ENCODE results near the gene RAB17. TPM values are rescaled to one million over a fixed set of nuclear protein-coding genes. Genes with fewer than 3 reads are reported as not detected.

Gene RAB17
- total and polyA plus RNA-seq, 10 of the 15 experiments (the other 5 are each of a cell fraction or from before 2014, with no cell fraction given) = 0.07 to 1.4 (median 0.28) TPM; not detected in 3

DNA sequence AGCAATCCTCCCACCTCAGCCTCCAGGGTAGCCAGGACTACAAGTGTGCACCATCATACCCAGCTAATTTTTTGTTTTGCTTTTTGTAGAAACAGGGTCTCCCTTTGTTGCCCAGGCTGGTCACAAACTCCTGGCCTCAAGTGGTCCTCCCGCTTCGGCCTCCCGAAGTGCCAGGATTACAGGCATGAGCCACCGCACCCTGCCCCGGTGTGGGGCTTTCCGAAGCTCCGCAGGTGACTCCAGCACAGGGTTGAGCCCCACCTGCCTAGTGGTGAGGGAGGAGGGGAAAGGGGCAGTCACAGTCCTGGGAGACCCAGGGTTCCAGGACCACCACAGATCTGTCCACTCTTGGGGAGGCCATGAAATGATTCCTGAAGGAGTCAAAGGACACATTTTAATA, 19.0 kb downstream of the RAB17 start:
- WGBS (ENCODE audit: insufficient coverage, insufficient replicate concordance, low lambda C conversion rate, missing lambda C conversion rate) = 77% methylated on average over 7 of the region's 7 CpGs
- ChIA-PET POLR2A (interaction anchor here (2.3 kb wide), 1 partner anchor 59 kb away, joined by 11 read pairs; no protein-coding TSS in a partner anchor), CTCF (interaction anchor here (0.7 to 6.7 kb wide), 37 partner anchors 9 to 462 kb away, joined by 3 to 364 read pairs (median 7); partner anchors contain the start of gene RAB17), SMC1A (ENCODE audit: uncharacterized antibody, unreplicated experiment) (interaction anchor here (0.6 to 7.1 kb wide), 25 partner anchors 9 to 420 kb away, joined by 3 to 190 read pairs (median 5); no protein-coding TSS in a partner anchor), RAD21 (ENCODE audit: unreplicated experiment) (interaction anchor here (0.6 to 7.4 kb wide), 31 partner anchors 9 to 417 kb away, joined by 3 to 300 read pairs (median 4); partner anchors contain the start of gene RAB17)
- Histone ChIP-seq H3K27ac (ENCODE audit: control insufficient read depth, insufficient read depth) (no peak overlapping the region), H2AFZ (ENCODE audit: control insufficient read depth, low read depth, low read length) (no peak overlapping the region), H3K9ac (ENCODE audit: control insufficient read depth, insufficient read depth, low read length) (no peak overlapping the region), H3K9me3 (replicated peaks; ENCODE audit: control insufficient read depth, insufficient read depth, low read length) (no peaks in the 10 kb centered on the region; the same call in 2 of the 3 replicates), H3K27me3 (replicated peaks in 1 of 2; ENCODE audit: control insufficient read depth in 2 of 2, insufficient read depth in 2 of 2, low read length in 1 of 2) (peaks cover 0 to 2% of the 10 kb centered on the region in 2 experiments; a peak in 1 of 4 replicates), H3K36me3 (ENCODE audit: control insufficient read depth in 2 of 2, insufficient read depth in 2 of 2, low read length in 1 of 2) (no peaks in the 10 kb centered on the region), H3K4me2 (ENCODE audit: control insufficient read depth, insufficient read depth) (no peak overlapping the region), H4K20me1 (ENCODE audit: control insufficient read depth, insufficient read depth) (no peaks in the 10 kb centered on the region), H3K79me2 (ENCODE audit: control insufficient read depth, insufficient read depth, low read length) (no peaks in the 10 kb centered on the region), H3K4me3 (no peak overlapping the region), H3K4me1 (ENCODE audit: control insufficient read depth, insufficient read depth, low read length) (no peaks in the 10 kb centered on the region)
- intact Hi-C loops (cut with micrococcal nuclease; ENCODE audit: unreplicated experiment) = loop anchor here (5.0 kb wide), 1 partner anchor 149 kb away; no protein-coding TSS in a partner anchor
- TF ChIP-seq NFYB (IDR thresholded peaks at IDR 0.05; ENCODE audit: insufficient read depth, low read depth, low read length) = no peak
- no peak for TF ChIP-seq STAT1 (conservative IDR thresholded peaks at IDR 0.05)
- TF ChIP-seq, protein P1, sequence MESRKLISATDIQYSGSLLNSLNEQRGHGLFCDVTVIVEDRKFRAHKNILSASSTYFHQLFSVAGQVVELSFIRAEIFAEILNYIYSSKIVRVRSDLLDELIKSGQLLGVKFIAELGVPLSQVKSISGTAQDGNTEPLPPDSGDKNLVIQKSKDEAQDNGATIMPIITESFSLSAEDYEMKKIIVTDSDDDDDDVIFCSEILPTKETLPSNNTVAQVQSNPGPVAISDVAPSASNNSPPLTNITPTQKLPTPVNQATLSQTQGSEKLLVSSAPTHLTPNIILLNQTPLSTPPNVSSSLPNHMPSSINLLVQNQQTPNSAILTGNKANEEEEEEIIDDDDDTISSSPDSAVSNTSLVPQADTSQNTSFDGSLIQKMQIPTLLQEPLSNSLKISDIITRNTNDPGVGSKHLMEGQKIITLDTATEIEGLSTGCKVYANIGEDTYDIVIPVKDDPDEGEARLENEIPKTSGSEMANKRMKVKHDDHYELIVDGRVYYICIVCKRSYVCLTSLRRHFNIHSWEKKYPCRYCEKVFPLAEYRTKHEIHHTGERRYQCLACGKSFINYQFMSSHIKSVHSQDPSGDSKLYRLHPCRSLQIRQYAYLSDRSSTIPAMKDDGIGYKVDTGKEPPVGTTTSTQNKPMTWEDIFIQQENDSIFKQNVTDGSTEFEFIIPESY (IDR thresholded peaks at IDR 0.05) = no peak
- no peak for TF ChIP-seq SMAD1 (IDR thresholded peaks at IDR 0.05; ENCODE audit: low read depth, partially characterized antibody)
- no peak for TF ChIP-seq FOS (IDR thresholded peaks at IDR 0.05; ENCODE audit: borderline replicate concordance, extremely low read depth, insufficient read length)
- no peak for TF ChIP-seq ZNF384 (IDR thresholded peaks at IDR 0.05; ENCODE audit: borderline replicate concordance, low read depth, low read length)
- no peak for TF ChIP-seq CREM (IDR thresholded peaks at IDR 0.05; ENCODE audit: low read depth)
- TF ChIP-seq, protein P2, sequence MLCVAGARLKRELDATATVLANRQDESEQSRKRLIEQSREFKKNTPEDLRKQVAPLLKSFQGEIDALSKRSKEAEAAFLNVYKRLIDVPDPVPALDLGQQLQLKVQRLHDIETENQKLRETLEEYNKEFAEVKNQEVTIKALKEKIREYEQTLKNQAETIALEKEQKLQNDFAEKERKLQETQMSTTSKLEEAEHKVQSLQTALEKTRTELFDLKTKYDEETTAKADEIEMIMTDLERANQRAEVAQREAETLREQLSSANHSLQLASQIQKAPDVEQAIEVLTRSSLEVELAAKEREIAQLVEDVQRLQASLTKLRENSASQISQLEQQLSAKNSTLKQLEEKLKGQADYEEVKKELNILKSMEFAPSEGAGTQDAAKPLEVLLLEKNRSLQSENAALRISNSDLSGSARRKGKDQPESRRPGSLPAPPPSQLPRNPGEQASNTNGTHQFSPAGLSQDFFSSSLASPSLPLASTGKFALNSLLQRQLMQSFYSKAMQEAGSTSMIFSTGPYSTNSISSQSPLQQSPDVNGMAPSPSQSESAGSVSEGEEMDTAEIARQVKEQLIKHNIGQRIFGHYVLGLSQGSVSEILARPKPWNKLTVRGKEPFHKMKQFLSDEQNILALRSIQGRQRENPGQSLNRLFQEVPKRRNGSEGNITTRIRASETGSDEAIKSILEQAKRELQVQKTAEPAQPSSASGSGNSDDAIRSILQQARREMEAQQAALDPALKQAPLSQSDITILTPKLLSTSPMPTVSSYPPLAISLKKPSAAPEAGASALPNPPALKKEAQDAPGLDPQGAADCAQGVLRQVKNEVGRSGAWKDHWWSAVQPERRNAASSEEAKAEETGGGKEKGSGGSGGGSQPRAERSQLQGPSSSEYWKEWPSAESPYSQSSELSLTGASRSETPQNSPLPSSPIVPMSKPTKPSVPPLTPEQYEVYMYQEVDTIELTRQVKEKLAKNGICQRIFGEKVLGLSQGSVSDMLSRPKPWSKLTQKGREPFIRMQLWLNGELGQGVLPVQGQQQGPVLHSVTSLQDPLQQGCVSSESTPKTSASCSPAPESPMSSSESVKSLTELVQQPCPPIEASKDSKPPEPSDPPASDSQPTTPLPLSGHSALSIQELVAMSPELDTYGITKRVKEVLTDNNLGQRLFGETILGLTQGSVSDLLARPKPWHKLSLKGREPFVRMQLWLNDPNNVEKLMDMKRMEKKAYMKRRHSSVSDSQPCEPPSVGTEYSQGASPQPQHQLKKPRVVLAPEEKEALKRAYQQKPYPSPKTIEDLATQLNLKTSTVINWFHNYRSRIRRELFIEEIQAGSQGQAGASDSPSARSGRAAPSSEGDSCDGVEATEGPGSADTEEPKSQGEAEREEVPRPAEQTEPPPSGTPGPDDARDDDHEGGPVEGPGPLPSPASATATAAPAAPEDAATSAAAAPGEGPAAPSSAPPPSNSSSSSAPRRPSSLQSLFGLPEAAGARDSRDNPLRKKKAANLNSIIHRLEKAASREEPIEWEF (IDR thresholded peaks at IDR 0.05; ENCODE audit: insufficient replicate concordance, low read depth, low read length) = no peak
- TF ChIP-seq RBBP5 (conservative IDR thresholded peaks at IDR 0.05) = no peak
- TF ChIP-seq, protein P3, sequence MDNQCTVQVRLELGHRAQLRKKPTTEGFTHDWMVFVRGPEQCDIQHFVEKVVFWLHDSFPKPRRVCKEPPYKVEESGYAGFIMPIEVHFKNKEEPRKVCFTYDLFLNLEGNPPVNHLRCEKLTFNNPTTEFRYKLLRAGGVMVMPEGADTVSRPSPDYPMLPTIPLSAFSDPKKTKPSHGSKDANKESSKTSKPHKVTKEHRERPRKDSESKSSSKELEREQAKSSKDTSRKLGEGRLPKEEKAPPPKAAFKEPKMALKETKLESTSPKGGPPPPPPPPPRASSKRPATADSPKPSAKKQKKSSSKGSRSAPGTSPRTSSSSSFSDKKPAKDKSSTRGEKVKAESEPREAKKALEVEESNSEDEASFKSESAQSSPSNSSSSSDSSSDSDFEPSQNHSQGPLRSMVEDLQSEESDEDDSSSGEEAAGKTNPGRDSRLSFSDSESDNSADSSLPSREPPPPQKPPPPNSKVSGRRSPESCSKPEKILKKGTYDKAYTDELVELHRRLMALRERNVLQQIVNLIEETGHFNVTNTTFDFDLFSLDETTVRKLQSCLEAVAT (IDR thresholded peaks at IDR 0.05) = no peak
- DNase-seq (ENCODE audit: low read depth, low spot score) = no peak
- in situ Hi-C loops (cut with MboI) = loop anchor here (5.0 kb wide), 2 partner anchors 59 to 414 kb away; no protein-coding TSS in a partner anchor
- peak; percentile 18 for FAIRE-seq
- no TSS peak for BruUV-seq (replicated peaks)
- ATAC-seq = no peak; the same call in 1 of the 3 replicates

Data from GM12878 (cell line).